Measurements from ENCODE around the gene NPR2.

Gene NPR2

DNA sequence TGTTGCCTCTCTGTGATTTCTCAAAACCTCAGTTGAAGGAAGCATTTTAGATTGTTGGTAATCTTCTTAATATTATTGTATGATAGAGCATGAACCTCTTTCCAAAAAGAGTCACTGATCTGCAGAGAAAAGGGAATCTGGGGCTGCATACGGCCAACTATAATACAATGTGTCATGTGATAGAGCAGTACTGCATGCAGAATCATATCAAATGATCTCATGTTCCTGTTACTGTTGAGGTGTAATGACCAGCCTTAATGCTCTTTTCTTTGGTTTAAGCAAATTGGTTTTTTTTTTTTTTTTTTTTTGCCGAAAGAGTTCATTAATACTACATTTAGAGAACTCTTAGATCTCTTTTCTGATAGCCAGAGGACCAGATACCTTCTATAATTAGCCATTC lies 24.4 kb upstream of the NPR2 start:
- DNase-seq: no peak

DNA sequence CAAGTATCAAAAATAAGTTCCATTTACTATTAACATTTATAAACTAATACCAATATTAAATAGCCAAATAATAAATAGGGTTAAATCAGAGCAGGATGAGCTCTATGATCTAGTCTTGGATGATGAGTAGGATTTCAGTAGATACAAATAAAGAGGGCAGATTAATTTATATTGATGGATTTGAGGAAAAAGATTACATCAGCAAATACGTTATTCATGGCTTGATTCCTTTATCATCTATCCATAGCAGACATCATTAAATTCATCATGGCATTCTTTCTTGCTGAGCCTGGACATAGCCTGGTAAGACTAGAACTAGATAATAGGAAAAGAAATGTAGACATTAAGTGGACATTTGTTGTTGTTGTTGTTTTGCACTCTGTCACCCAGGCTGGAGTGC lies 23.9 kb upstream of the NPR2 start:
- DNase-seq: no peak

DNA sequence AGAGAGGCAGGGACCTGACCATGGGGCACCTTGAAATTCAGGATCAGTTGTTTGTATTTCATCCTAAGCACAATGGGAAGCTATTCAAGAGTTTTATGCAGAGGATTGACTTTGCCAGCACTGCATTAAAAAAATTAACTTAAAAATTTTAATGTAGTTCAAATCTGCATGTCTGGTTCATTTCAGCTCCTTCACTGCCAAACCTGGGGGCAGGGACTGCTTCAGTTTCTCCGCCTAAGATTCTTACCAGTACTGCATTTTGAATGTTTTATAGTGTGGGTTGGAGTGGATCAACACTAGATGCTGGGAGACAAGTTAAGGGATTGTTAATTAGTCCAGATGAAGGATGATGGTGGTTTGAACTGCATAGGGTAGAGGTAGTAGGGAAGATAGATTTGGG lies 21.6 kb upstream of the NPR2 start:
- no peak for DNase-seq

DNA sequence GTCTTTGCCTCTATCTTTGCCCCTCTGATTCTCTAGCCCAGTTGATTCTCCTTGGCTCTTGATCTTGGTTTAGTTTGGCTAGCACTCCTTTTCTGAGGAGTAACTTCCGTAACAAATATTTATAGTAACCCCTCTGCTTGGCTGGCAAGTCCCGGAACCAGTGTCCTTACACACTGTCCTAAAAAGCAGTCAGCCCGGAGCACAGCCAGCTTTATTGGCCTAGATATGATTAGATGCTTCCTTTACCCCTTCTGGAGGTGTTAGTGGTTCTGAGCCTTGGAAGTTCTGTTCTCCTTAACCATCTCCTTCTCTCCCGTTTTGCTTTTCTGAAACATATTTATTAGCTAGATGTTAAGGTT lies 20.3 kb upstream of the NPR2 start:
- DNase-seq: no peak

- DNase-seq: no peak
Observed at GRCh38 chr9:35771534-35771933, 19.9 kb upstream of the NPR2 start.

DNA sequence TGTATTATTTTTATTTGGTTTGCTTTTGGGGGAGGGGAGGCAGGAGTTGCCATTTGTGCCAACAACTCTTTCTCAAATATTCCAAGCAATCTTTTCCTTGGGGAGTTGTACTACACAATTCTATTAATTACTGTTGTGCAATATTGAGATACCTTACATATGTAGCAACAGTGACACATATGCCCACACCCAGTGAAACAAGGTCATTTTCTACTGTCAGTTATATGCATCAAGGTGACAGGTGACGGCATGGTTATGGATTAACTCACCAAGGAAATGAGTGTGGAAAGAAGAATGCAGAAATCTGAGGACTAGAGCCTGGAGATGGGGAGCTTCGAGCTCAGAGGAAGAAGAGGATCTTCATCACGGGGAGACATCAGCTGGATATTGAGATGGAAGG lies 19.4 kb upstream of the NPR2 start:
- DNase-seq: no peak

DNA sequence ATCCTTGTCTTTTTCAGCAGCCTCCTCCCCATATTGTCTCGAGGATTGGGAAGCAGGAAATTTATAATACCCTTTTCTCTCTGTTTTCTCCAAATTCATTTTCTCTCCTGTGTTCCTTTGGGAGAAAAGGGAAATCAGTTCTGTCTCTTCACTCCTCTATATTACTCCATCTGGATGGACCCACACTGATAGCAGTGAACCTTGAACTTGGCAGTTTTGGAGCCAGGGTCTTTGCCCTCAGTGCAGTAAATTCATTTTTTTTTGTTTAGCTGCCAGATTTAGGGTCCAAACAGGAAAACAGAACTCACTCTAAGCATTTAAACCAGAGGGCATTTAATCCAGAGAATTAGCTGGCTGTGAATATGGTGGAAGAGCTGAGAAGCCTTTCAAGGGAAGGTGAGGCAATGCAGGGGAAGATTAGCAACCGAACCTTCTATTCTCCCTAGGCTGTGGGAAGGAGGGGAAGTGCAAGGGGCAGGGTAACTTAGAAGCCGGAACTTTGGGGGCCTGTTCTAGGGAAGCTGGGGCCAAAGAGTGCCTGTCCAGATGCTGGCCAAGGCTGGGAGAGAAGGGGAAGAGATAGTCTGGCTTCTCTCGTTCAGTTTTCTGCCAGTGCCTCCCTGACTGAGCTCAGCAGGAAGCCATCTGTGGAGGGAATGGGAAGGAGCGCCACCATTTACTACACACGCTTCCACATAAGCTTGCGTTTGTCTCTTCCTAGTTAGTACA lies 16.3 kb upstream of the NPR2 start:
- DNase-seq: no peak

DNA sequence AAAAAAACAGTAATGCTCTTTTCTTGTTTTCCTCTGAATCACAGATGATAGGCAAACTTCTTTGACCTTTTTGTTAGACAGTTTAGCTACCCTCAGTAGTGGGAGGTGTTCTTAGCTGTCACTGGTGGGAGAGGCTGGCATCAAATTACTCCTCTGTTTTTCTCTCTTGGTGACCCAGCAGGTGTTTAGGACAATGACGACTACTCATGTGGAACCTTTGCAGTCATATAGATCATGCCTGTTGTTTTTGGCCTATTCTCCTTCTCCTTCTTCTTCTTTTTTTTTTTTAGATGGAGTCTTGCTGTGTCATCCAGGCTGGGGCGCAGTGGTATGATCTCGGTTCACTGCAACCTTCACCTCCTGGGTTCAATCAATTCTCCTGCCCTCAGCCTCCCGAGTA lies 15.4 kb upstream of the NPR2 start:
- no peak for DNase-seq

- DNase-seq: no peak
Observed at GRCh38 chr9:35778496-35778895, 12.9 kb upstream of the NPR2 start.

GRCh38 chr9:35781066-35781465 lies 10.3 kb upstream of the NPR2 start:
- no peak for DNase-seq

GRCh38 chr9:35783418-35783817 lies 8.0 kb upstream of the NPR2 start:
- DNase-seq: no peak

GRCh38 chr9:35789541-35789940 lies 1.9 kb upstream of the NPR2 start:
- DNase-seq: no peak

GRCh38 chr9:35790025-35790384 lies 1.4 kb upstream of the NPR2 start:
- no peak for DNase-seq

- DNase-seq: peak; percentile 75
Observed at GRCh38 chr9:35790385-35791296, 750 bp upstream of the NPR2 start.

DNA sequence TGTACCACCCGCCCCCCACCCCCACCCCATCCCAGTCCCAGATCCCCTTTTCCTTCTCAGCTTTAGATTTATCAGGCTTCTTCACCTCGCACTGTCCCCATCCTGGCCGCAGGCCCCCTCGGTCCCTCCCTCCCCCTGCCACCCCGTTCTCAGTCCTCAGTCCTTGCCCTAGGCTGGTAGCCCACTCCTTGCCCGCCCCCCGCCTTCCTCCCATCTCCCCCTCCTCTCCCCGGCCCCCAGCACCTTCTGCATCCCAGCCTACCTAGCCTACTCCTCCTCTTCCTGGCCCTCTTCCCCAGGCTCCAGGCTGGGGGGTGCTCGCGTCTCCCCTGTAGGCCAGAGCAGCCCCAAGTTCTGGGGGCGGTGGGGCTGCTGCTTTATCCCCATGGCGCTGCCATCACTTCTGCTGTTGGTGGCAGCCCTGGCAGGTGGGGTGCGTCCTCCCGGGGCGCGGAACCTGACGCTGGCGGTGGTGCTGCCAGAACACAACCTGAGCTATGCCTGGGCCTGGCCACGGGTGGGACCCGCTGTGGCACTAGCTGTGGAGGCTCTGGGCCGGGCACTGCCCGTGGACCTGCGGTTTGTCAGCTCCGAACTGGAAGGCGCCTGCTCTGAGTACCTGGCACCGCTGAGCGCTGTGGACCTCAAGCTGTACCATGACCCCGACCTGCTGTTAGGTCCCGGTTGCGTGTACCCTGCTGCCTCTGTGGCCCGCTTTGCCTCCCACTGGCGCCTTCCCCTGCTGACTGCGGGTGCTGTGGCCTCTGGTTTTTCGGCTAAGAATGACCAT lies 828 bp downstream of the NPR2 start:
- DNase-seq: no peak

DNA sequence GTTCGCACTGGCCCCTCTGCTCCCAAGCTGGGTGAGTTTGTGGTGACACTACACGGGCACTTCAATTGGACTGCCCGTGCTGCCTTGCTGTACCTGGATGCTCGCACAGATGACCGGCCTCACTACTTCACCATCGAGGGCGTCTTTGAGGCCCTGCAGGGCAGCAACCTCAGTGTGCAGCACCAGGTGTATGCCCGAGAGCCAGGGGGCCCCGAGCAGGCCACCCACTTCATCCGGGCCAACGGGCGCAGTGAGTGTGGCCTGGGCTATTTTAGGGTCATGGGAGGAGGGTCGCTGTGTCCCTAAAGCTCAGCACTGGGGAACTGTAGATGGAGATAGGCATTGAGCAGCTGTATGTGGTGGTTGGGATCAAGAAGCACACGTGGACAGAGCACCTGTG lies 1.4 kb downstream of the NPR2 start:
- no peak for DNase-seq

GRCh38 chr9:35793461-35793860 lies 2.1 kb downstream of the NPR2 start:
- no peak for DNase-seq

- DNase-seq: no peak
Observed at GRCh38 chr9:35795695-35796094, 4.3 kb downstream of the NPR2 start.

DNA sequence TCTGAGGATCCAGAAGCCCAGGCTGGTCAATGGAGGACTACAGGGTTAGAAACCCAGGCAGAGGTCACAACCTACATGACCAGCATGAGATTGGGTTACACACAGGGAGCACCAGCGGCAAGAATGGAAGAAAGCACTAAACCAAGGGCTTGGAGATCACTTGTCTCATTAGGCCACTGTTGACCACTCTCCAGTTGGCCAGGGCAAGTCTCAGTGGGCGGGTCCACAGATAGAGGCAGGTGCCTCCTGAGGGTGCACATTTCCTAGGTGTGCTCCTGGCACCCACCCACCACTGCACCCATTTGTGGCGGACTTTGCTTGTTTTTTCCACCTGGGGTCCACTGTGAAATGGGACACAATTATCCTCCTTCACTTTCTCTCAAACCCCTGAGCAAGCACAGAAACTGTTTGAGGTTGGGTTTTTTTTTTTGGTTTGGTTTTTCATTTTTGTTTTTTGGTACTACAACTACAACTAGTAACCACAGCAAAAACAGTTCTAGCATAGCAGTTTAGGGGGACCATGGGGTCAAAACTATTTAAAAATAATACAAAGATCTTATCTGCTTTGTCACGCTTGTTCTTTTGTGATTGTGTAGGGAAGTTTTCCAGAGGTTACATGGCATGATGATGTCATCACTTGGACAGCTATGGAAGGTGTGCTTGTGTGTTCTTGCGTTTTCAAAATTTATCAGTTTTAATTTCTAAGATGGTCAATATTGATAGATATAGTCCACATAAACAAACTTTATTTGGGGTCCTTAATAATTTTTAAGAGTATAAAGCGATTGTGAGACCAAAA lies 6.1 kb downstream of the NPR2 start:
- DNase-seq: no peak

- no peak for DNase-seq
Observed at GRCh38 chr9:35798658-35799374, 7.4 kb downstream of the NPR2 start.

GRCh38 chr9:35800530-35800929 lies 9.1 kb downstream of the NPR2 start:
- DNase-seq: no peak
